ENCODE measurements around the gene MAN1C1.

Gene MAN1C1

DNA sequence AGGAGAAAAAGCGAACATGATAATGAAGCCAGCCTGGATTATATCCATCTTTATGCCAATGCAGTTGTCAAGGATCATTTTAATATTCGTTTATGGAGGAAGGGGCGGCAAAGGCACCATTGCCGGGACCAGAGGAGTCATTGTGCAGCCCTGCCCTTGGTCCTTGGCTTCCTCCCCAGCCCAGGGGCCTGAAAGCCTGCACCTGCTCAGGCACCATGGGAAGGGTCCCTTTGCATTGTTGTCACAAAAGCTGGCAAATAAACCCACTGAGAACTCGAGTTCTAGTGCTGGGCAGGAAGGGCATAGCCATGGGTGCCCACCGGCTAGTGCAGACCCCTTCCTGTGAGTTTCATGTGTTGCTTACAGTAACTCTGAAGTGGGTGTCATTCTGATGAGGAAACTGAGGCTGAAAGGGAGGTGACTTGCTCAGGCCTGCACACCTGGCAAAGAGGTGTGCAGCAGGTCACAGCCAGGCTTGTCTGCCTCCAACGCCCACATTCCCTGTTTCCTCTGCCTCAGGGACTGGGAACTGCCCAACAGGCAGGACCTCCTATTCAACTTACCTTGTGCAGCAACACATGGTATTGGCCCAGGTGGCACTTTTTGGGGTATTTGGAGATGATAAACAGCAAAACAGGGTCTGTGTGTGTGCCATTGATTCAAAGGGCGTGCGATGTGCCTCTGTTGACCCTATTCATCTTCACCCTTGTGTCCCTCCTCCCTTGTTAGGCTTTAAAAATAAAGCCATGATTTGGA is 84.6 kb downstream of the MAN1C1 start:
- Histone ChIP-seq H3K9ac (no peak overlapping the region), H3K27ac (no peak overlapping the region), H3K4me1 (peaks cover 5% of the 10 kb centered on the region), H2AFZ (no peak overlapping the region), H3K9me3 (ENCODE audit: control insufficient read depth, low read length) (no peaks in the 10 kb centered on the region), H3K79me2 (peaks cover 6% of the 10 kb centered on the region), H3K4me2 (ENCODE audit: low read length) (no peak overlapping the region), H3K36me3 (ENCODE audit: control insufficient read depth, insufficient read depth, low read length) (no peaks in the 10 kb centered on the region), H3K4me3 (ENCODE audit: low read depth, low read length) (no peak overlapping the region), H3K27me3 (ENCODE audit: control insufficient read depth, insufficient read depth, low read length) (no peaks in the 10 kb centered on the region)
- TF ChIP-seq, protein P1, sequence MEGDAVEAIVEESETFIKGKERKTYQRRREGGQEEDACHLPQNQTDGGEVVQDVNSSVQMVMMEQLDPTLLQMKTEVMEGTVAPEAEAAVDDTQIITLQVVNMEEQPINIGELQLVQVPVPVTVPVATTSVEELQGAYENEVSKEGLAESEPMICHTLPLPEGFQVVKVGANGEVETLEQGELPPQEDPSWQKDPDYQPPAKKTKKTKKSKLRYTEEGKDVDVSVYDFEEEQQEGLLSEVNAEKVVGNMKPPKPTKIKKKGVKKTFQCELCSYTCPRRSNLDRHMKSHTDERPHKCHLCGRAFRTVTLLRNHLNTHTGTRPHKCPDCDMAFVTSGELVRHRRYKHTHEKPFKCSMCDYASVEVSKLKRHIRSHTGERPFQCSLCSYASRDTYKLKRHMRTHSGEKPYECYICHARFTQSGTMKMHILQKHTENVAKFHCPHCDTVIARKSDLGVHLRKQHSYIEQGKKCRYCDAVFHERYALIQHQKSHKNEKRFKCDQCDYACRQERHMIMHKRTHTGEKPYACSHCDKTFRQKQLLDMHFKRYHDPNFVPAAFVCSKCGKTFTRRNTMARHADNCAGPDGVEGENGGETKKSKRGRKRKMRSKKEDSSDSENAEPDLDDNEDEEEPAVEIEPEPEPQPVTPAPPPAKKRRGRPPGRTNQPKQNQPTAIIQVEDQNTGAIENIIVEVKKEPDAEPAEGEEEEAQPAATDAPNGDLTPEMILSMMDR (IDR thresholded peaks at IDR 0.05): no peak

DNA sequence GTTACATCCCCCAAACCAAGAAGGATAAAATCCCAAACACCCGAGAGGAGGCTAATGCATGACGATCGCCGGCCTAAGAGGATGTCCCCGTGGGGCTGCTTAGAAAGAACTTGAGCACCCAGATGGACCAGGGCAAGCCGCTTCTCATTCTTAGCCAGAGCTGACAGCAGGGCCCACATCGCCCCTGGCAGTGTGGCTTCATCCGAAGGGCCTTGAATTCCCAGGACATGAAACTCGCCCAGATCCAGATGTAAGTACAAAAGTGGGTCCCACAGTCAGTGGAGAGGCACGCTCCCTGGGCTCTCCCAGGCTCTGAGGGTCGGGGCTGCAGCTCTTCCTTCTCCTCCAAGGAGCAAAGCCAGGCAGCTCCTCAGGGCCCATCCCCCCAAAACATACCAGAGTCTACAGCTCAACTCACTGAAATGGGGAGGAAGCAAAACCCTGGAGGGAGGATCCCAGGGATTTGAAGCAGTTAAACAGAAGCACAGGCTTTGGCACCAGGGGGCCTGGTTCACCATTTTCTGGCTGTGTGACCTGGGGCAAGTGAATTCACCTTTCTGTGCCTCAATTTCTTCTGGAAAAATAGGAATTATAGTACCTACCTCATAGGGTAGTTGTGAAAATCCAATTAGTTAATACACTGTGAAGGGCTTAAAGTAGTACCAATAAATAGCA is 85.6 kb downstream of the MAN1C1 start:
- no peak overlapping the region for H2AFZ ChIP-seq
- H3K79me2 ChIP-seq: peaks cover 7% of the 10 kb centered on the region
- no peak overlapping the region for H3K4me3 ChIP-seq (ENCODE audit: low read depth, low read length)
- H3K9me3 ChIP-seq (ENCODE audit: control insufficient read depth, low read length): no peaks in the 10 kb centered on the region
- TF ChIP-seq, protein P1 (IDR thresholded peaks at IDR 0.05): no peak
- no peaks in the 10 kb centered on the region for H3K27me3 ChIP-seq (ENCODE audit: control insufficient read depth, insufficient read depth, low read length)
- H3K9ac ChIP-seq: no peak overlapping the region
- H3K36me3 ChIP-seq (ENCODE audit: control insufficient read depth, insufficient read depth, low read length): no peaks in the 10 kb centered on the region
- H3K27ac ChIP-seq: no peak overlapping the region
- H3K4me2 ChIP-seq (ENCODE audit: low read length): no peak overlapping the region
- H3K4me1 ChIP-seq: peaks cover 5% of the 10 kb centered on the region

DNA sequence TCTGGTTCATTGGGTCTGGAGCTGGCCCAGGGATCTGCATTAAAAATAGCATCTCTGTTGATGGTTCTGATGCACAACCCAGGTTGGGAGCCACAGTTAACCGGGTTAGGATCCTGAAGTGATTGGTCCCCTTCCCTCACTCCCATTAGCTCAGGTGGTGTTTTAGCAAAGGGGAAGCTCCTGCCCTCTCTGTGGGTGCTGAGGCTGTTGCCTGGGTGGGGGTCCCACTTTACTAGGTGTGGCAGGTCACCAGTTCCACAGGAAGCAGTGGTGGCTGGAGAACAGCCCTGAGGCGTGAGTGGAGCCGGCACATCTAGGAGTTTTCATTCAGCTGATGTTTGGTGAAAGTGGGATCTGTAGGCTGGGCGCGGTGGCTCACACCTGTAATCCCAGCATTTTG is 86.5 kb downstream of the MAN1C1 start:
- H3K4me1 ChIP-seq: peaks cover 5% of the 10 kb centered on the region
- TF ChIP-seq, protein P1 (IDR thresholded peaks at IDR 0.05): no peak

DNA sequence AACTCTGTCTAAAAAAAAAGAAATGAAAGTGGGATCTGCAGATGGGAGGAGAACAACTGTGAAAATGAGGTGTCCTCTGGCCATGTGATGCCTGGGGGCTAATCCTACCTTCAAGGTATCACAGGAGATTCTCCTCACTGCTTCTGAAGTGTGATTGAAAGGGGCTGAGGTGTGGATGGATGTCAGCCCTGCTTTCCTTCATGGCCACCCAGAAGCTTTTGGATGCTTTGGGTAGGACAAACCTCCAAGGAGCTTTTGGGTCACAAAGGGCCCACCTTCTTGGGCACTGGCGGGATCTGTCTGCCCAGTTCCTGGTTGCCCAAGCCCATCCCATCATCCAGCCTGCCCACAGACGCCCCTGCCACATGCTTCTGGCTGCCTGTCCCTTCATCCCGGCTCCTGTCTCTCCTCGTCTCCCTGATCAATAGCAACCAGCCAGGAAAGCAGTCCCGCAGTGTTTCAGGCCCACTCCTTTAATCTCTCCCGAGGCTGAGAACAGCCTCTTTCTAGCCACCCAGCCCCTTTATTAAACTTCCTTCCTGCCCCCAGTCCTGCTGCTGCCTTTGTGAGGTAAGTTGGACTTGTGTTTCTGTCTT is 87.2 kb downstream of the MAN1C1 start:
- Histone ChIP-seq H2AFZ (no peak overlapping the region), H3K4me2 (ENCODE audit: low read length) (no peak overlapping the region), H3K36me3 (ENCODE audit: control insufficient read depth, insufficient read depth, low read length) (no peaks in the 10 kb centered on the region), H3K9me3 (ENCODE audit: control insufficient read depth, low read length) (no peaks in the 10 kb centered on the region), H3K9ac (no peak overlapping the region), H3K27ac (no peak overlapping the region), H3K79me2 (peaks cover 7% of the 10 kb centered on the region), H3K4me3 (ENCODE audit: low read depth, low read length) (no peak overlapping the region), H3K27me3 (ENCODE audit: control insufficient read depth, insufficient read depth, low read length) (no peaks in the 10 kb centered on the region), H3K4me1 (peaks cover 5% of the 10 kb centered on the region)
- TF ChIP-seq, protein P1 (IDR thresholded peaks at IDR 0.05): no peak

More for the DNA sequence above, 86.5 kb downstream of the MAN1C1 start:
- no peaks in the 10 kb centered on the region for H3K9me3 ChIP-seq (ENCODE audit: control insufficient read depth, low read length)
- H3K9ac ChIP-seq: no peak overlapping the region
- no peak overlapping the region for H3K4me3 ChIP-seq (ENCODE audit: low read depth, low read length)
- H2AFZ ChIP-seq: no peak overlapping the region
- no peaks in the 10 kb centered on the region for H3K27me3 ChIP-seq (ENCODE audit: control insufficient read depth, insufficient read depth, low read length)
- H3K79me2 ChIP-seq: peaks cover 7% of the 10 kb centered on the region
- no peak overlapping the region for H3K4me2 ChIP-seq (ENCODE audit: low read length)
- no peak overlapping the region for H3K27ac ChIP-seq
- no peaks in the 10 kb centered on the region for H3K36me3 ChIP-seq (ENCODE audit: control insufficient read depth, insufficient read depth, low read length)

Data from parathyroid adenoma (tissue), 2 donors.